ENCODE data around the gene PPP2R3B.

The PPP2R3B gene

GRCh38 chrX:340641-341423, 45.9 kb downstream of the PPP2R3B start:
- DNase-seq, result no peak
- H2AFZ ChIP-seq (ENCODE audit: low read depth, low read length), result no peak overlapping the region
- H3K9ac ChIP-seq (ENCODE audit: low read depth, low read length), result no peak overlapping the region
- H3K79me2 ChIP-seq (ENCODE audit: insufficient read depth, low read length), result no peaks in the 10 kb centered on the region
- no peak for TF ChIP-seq CTCF (IDR thresholded peaks at IDR 0.05; ENCODE audit: borderline replicate concordance, extremely low read depth, low read length, poor library complexity, severe bottlenecking)
- TF ChIP-seq EZH2 (IDR thresholded peaks at IDR 0.05; ENCODE audit: borderline replicate concordance, low read depth, low read length, severe bottlenecking), result no peak
- no peak overlapping the region for H3K4me3 ChIP-seq (ENCODE audit: low read depth in 1 of 2, low read length in 2 of 2)
- H3K4me1 ChIP-seq (ENCODE audit: insufficient read depth, low read length), result no peaks in the 10 kb centered on the region
- H3K4me2 ChIP-seq (ENCODE audit: insufficient read depth, low read length), result no peak overlapping the region
- H3K27me3 ChIP-seq (ENCODE audit: insufficient read depth, low read length, poor library complexity), result no peaks in the 10 kb centered on the region
- no peak overlapping the region for H3K27ac ChIP-seq (ENCODE audit: low read length)
- no peaks in the 10 kb centered on the region; the same call in 1 of the 2 replicates for H4K20me1 ChIP-seq (ENCODE audit: insufficient read depth, low read length)
- H3K9me3 ChIP-seq (ENCODE audit: insufficient read depth, low read length, severe bottlenecking), result peaks cover 16% of the 10 kb centered on the region
- peaks cover 62% of the 10 kb centered on the region for H3K36me3 ChIP-seq (ENCODE audit: insufficient read depth, low read length)
- no peak for ATAC-seq (ENCODE audit: insufficient read depth, low read depth)

- Histone ChIP-seq H3K9me3 (ENCODE audit: insufficient read depth, low read length, severe bottlenecking) (peaks cover 12% of the 10 kb centered on the region), H3K4me2 (ENCODE audit: insufficient read depth, low read length) (no peak overlapping the region), H3K36me3 (ENCODE audit: insufficient read depth, low read length) (peaks cover 63% of the 10 kb centered on the region), H3K79me2 (ENCODE audit: insufficient read depth, low read length) (no peaks in the 10 kb centered on the region), H3K4me1 (ENCODE audit: insufficient read depth, low read length) (no peaks in the 10 kb centered on the region), H2AFZ (ENCODE audit: low read depth, low read length) (no peak overlapping the region), H3K27me3 (ENCODE audit: insufficient read depth, low read length, poor library complexity) (no peaks in the 10 kb centered on the region), H4K20me1 (ENCODE audit: insufficient read depth, low read length) (no peaks in the 10 kb centered on the region; the same call in none of the 2 replicates), H3K4me3 (ENCODE audit: low read depth in 1 of 2, low read length in 2 of 2) (no peak overlapping the region), H3K27ac (ENCODE audit: low read length) (no peak overlapping the region), H3K9ac (ENCODE audit: low read depth, low read length) (no peak overlapping the region)
- ATAC-seq (ENCODE audit: insufficient read depth, low read depth) (0 out of 3 replicates have a peak, but pooled peaks have one; percentile 33), DNase-seq (no peak)
- TF ChIP-seq CTCF (IDR thresholded peaks at IDR 0.05; ENCODE audit: borderline replicate concordance, extremely low read depth, low read length, poor library complexity, severe bottlenecking) (no peak), EZH2 (IDR thresholded peaks at IDR 0.05; ENCODE audit: borderline replicate concordance, low read depth, low read length, severe bottlenecking) (no peak)
These were observed 46.6 kb downstream of the PPP2R3B start for GRCh38 chrX:340121-340520.

GRCh38 chrX:338836-339400, 47.8 kb downstream of the PPP2R3B start:
- Histone ChIP-seq H2AFZ (ENCODE audit: low read depth, low read length) (no peak overlapping the region), H3K27me3 (ENCODE audit: insufficient read depth, low read length, poor library complexity) (no peaks in the 10 kb centered on the region), H3K9me3 (ENCODE audit: insufficient read depth, low read length, severe bottlenecking) (peaks cover under 1% of the 10 kb centered on the region), H3K4me2 (ENCODE audit: insufficient read depth, low read length) (no peak overlapping the region), H3K9ac (ENCODE audit: low read depth, low read length) (no peak overlapping the region), H3K36me3 (ENCODE audit: insufficient read depth, low read length) (peaks cover 63% of the 10 kb centered on the region), H3K4me1 (ENCODE audit: insufficient read depth, low read length) (no peaks in the 10 kb centered on the region), H4K20me1 (ENCODE audit: insufficient read depth, low read length) (no peaks in the 10 kb centered on the region; the same call in none of the 2 replicates), H3K4me3 (ENCODE audit: low read depth in 1 of 2, low read length in 2 of 2) (no peak overlapping the region), H3K27ac (ENCODE audit: low read length) (no peak overlapping the region), H3K79me2 (ENCODE audit: insufficient read depth, low read length) (no peaks in the 10 kb centered on the region)
- DNase-seq, result no peak
- TF ChIP-seq EZH2 (IDR thresholded peaks at IDR 0.05; ENCODE audit: borderline replicate concordance, low read depth, low read length, severe bottlenecking) (no peak), CTCF (IDR thresholded peaks at IDR 0.05; ENCODE audit: borderline replicate concordance, extremely low read depth, low read length, poor library complexity, severe bottlenecking) (peak; percentile 46)
- peak; percentile 46; the same call in 1 of the 3 replicates for ATAC-seq (ENCODE audit: insufficient read depth, low read depth)

All from DND-41 (cell line).